Osteocyte (in vitro differentiated cells): ENCODE data around the gene DHRS1. TPM values are rescaled to one million over a fixed set of nuclear protein-coding genes. Genes with fewer than 3 reads are reported as not detected.

ENCODE experiments used
- DNase-seq: peaks from one replicate; pipeline ENCODE4 v3.0.0; 2021; ENCODE audit warnings: mixed read lengths; ENCODE audit not compliant: unreplicated experiment; ENCODE audit errors: extremely low spot score
- H3K27ac Mint-ChIP-seq: one replicate; pipeline ENCODE4 v1.8.0; 2021; ENCODE audit warnings: mild to moderate bottlenecking, mixed read lengths; ENCODE audit not compliant: unreplicated experiment
- H3K27me3 Mint-ChIP-seq: one replicate; pipeline ENCODE4 v1.8.0; 2021; ENCODE audit warnings: mixed read lengths; ENCODE audit not compliant: unreplicated experiment
- H3K36me3 Mint-ChIP-seq: one replicate; pipeline ENCODE4 v1.8.0; 2021; ENCODE audit warnings: mixed read lengths; ENCODE audit not compliant: unreplicated experiment
- H3K4me1 Mint-ChIP-seq: one replicate; pipeline ENCODE4 v1.8.0; 2021; ENCODE audit warnings: mixed read lengths; ENCODE audit not compliant: unreplicated experiment
- H3K4me3 Mint-ChIP-seq: one replicate; pipeline ENCODE4 v1.8.0; 2021; ENCODE audit warnings: mild to moderate bottlenecking, moderate library complexity, mixed read lengths; ENCODE audit not compliant: unreplicated experiment
- H3K9me3 Mint-ChIP-seq: one replicate; pipeline ENCODE4 v1.8.0; 2021; ENCODE audit warnings: mixed read lengths; ENCODE audit not compliant: unreplicated experiment
- total RNA-seq: library from RNA; stranded (reverse); gene quantifications from 2 replicates; pipeline ENCODE4 v1.2.1, GENCODE V29; 2021
- TF ChIP-seq, protein P1 (sequence below): fragments of 200-600 bp; sonication (generic); IDR thresholded peaks from 2 replicates; pipeline ENCODE4 v1.5.0; 2021; ENCODE audit warnings: antibody characterized with exemption, mild to moderate bottlenecking, moderate library complexity

Gene DHRS1
- total RNA-seq, 1 donor from 2014 or later: 27.0 TPM

DNA sequence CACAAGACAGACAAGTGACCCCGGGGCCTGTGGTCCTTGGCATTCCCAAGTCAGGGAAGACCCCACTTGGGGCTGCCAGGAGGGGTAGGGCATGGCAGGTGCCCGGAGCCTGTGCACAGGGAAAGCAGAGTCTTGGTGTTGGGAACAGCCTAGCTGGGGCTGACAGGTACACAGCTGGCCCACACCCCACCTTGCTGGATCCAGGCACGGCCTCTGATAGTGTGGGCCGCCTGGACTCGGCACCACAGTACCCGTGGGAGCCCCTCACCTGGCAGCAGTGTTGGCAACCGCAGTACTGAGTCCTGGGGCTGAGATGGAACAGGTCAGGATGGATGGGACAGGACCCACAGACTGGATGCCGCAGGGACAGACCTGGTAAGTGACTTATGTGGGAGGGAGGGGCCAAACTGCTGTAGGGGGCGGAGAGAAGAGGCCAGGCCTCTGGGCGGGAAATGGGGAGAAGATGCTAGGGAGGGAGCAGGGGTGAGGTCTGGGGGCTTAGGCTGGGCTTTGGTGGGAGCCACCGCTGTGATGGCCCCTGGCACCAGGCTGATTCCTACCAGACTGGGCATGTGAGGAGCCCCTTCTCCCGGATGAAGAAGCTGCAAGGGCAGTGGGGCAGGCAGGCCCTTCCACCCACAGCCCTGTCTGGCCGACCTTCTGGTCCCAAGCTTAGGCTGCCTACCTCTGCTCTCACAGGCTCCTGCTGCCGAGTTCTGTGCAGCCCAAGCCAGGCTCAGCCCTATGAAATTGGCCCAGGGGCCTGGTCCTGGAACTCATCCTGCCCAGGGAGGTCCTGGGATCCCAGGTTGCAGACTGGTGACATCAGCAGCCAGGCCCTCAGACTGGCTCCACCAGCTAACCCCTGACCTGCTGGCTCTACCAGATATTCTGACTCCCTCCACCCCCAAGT is 36.5 kb downstream of the DHRS1 start, which contains the start of gene TGM1:
TGM1 (minus strand) TSS at position 357 of the 913 bp plus-strand sequence. CDS start 825 bp downstream, outside the sequence.
- TF ChIP-seq, protein P1, sequence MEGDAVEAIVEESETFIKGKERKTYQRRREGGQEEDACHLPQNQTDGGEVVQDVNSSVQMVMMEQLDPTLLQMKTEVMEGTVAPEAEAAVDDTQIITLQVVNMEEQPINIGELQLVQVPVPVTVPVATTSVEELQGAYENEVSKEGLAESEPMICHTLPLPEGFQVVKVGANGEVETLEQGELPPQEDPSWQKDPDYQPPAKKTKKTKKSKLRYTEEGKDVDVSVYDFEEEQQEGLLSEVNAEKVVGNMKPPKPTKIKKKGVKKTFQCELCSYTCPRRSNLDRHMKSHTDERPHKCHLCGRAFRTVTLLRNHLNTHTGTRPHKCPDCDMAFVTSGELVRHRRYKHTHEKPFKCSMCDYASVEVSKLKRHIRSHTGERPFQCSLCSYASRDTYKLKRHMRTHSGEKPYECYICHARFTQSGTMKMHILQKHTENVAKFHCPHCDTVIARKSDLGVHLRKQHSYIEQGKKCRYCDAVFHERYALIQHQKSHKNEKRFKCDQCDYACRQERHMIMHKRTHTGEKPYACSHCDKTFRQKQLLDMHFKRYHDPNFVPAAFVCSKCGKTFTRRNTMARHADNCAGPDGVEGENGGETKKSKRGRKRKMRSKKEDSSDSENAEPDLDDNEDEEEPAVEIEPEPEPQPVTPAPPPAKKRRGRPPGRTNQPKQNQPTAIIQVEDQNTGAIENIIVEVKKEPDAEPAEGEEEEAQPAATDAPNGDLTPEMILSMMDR: no peak
- no peak within 1 kb of the TSS for H3K4me3 Mint-ChIP-seq
- H3K4me1 Mint-ChIP-seq: peaks cover 13% of the 10 kb centered on the region
- H3K27me3 Mint-ChIP-seq: no peaks in the 10 kb centered on the region
- no peak for DNase-seq
- H3K27ac Mint-ChIP-seq: no peak within 1 kb of the TSS
- no peaks in the 10 kb centered on the region for H3K9me3 Mint-ChIP-seq
- H3K36me3 Mint-ChIP-seq: peaks cover 9% of the 10 kb centered on the region

DNA sequence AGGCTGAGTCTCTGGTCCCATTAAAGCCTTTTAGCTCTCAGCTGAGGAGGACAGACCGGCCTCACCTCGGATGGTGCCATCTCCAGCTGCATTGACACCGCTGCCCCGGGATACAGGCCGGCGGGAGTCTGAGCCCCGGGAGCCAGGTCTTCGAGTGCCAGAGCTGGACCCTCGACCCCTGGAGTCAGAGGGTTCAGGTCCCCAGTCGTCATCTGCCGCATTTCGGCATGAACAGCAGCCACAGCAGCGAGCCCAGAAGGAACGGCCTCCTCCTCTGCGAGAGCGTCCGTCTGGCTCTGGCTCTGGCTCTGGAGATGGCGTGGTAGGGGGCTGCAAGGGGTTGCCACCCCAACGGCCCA is 37.6 kb downstream of the DHRS1 start:
- no peak overlapping the region for H3K27ac Mint-ChIP-seq
- no peak for DNase-seq
- no peaks in the 10 kb centered on the region for H3K27me3 Mint-ChIP-seq
- TF ChIP-seq, protein P1: no peak
- no peaks in the 10 kb centered on the region for H3K9me3 Mint-ChIP-seq
- peaks cover 13% of the 10 kb centered on the region for H3K4me1 Mint-ChIP-seq
- H3K4me3 Mint-ChIP-seq: no peak overlapping the region
- peaks cover 4% of the 10 kb centered on the region for H3K36me3 Mint-ChIP-seq

DNA sequence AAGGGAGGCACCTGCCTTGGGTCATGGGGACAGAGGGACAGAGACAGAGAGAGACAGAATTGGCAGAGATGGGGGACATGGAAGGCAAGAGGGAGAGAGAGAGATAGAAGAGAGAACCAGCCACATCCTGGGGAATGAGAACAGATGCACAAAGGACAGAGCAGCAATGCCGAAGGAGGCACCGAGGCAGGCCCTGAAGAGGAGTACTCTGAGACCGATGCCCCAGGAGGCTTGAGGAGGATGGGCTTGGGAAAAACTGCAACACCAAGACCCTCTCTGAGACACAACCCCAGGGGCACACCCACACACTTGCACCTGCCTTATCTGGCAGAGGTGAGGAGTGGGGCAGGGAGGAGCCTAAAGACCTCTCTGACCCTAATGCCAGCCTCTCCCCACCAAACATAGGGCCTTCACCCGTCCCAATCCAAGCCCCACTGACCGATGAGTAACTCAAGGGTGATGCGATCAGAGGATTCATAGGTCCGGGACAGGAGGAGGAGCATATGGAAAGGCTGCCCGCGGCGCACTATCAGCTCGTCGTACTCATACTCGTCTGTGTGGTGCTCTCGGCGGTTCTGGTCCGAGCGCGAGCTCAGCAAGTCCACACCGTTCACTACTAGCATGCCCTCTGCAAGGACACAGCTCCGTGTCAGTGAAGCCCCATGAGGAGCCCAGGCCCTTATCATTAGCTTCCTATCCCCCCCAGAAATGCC is 38.2 kb downstream of the DHRS1 start:
- H3K4me1 Mint-ChIP-seq: peaks cover 13% of the 10 kb centered on the region
- H3K27ac Mint-ChIP-seq: no peak overlapping the region
- H3K9me3 Mint-ChIP-seq: no peaks in the 10 kb centered on the region
- no peaks in the 10 kb centered on the region for H3K36me3 Mint-ChIP-seq
- no peaks in the 10 kb centered on the region for H3K27me3 Mint-ChIP-seq
- TF ChIP-seq, protein P1: no peak
- DNase-seq: no peak
- H3K4me3 Mint-ChIP-seq: no peak overlapping the region

DNA sequence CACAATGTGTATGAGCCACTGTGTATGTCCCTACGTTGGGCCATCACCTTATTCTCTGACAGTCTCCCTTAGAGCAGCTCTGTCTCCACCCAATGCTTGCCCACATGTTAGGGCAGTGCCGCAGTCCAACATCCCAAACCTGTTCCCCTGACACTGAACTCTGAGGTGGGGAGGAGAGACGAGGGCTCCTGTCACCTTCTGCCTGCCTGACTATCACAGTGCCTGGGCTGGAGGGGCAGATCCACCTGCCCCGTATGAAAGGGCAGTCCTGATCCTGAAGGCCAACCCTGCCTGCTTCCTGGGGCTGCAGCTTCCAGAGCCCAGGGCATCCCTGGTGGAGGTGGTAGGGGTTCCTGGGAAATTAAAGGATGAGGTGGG is 38.8 kb downstream of the DHRS1 start:
- Mint-ChIP-seq H3K9me3 (no peaks in the 10 kb centered on the region), H3K4me1 (peaks cover 13% of the 10 kb centered on the region), H3K27me3 (no peaks in the 10 kb centered on the region), H3K36me3 (no peaks in the 10 kb centered on the region), H3K27ac (no peak overlapping the region), H3K4me3 (no peak overlapping the region)
- TF ChIP-seq, protein P1: no peak
- no peak for DNase-seq
